ENCODE data around the gene STIMATE. TPM values are rescaled to one million over a fixed set of nuclear protein-coding genes. Genes with fewer than 3 reads are reported as not detected.

STIMATE gene
- total and polyA plus RNA-seq, 4 donors = 14.0 to 24.4 (median 20.9) TPM

- no peak for TF ChIP-seq YY1 (IDR thresholded peaks at IDR 0.05)
- no peak overlapping the region for H3K4me3 ChIP-seq (ENCODE audit: low read depth in 1 of 3, low read length in 3 of 3)
- H3K27me3 ChIP-seq (ENCODE audit: control insufficient read depth in 4 of 4, insufficient read depth in 4 of 4, low read length in 3 of 4) = no peaks in the 10 kb centered on the region
- no peak overlapping the region for H3K9ac ChIP-seq (ENCODE audit: low read depth in 1 of 2, low read length in 2 of 2)
- H3K36me3 ChIP-seq (ENCODE audit: control insufficient read depth in 4 of 4, insufficient read depth in 3 of 4, low read depth in 1 of 4, low read length in 3 of 4) = peaks cover 16 to 72% (median 59%) of the 10 kb centered on the region in 4 donors
- 96% methylated on average over 10 of the region's 10 CpGs for WGBS
- no peaks in the 10 kb centered on the region for H3K9me3 ChIP-seq (ENCODE audit: control insufficient read depth in 4 of 4, low read length in 3 of 4)
- no peak for DNase-seq (ENCODE audit: low spot score)
- peaks cover 0 to 81% (median 67%) of the 10 kb centered on the region in 4 donors for H3K4me1 ChIP-seq (ENCODE audit: control insufficient read depth in 4 of 4, insufficient read depth in 4 of 4, low read length in 3 of 4)
- no peak overlapping the region for H3K27ac ChIP-seq (ENCODE audit: low read depth in 1 of 2, low read length in 2 of 2)
Measured at GRCh38 chr3:52817221-52817620, 80.1 kb downstream of the STIMATE start.

GRCh38 chr3:52816654-52817053 is 80.7 kb downstream of the STIMATE start:
- Histone ChIP-seq H3K9ac (ENCODE audit: low read depth in 1 of 2, low read length in 2 of 2) (no peak overlapping the region), H3K4me3 (ENCODE audit: low read depth in 1 of 3, low read length in 3 of 3) (no peak overlapping the region), H3K4me1 (ENCODE audit: control insufficient read depth in 4 of 4, insufficient read depth in 4 of 4, low read length in 3 of 4) (peaks cover 0 to 84% (median 69%) of the 10 kb centered on the region in 4 donors), H3K36me3 (ENCODE audit: control insufficient read depth in 4 of 4, insufficient read depth in 3 of 4, low read depth in 1 of 4, low read length in 3 of 4) (peaks cover 16 to 69% (median 56%) of the 10 kb centered on the region in 4 donors), H3K9me3 (ENCODE audit: control insufficient read depth in 4 of 4, low read length in 3 of 4) (no peaks in the 10 kb centered on the region), H3K27me3 (ENCODE audit: control insufficient read depth in 4 of 4, insufficient read depth in 4 of 4, low read length in 3 of 4) (no peaks in the 10 kb centered on the region), H3K27ac (ENCODE audit: low read depth in 1 of 2, low read length in 2 of 2) (no peak overlapping the region)
- TF ChIP-seq GABPA (IDR thresholded peaks at IDR 0.05 in 1 of 2, conservative IDR thresholded peaks at IDR 0.05 in 1 of 2) = no peak
- TF ChIP-seq RAD21 (IDR thresholded peaks at IDR 0.05) = no peak
- no peak for TF ChIP-seq SP1 (IDR thresholded peaks at IDR 0.05)
- peak in 1 of 2 donors; percentile 5 for TF ChIP-seq RXRA (IDR thresholded peaks at IDR 0.05)
- no peak for TF ChIP-seq FOXA2 (IDR thresholded peaks at IDR 0.05)
- no peak for TF ChIP-seq CTCF (IDR thresholded peaks at IDR 0.05; ENCODE audit: low read depth, low read length, missing input control)
- no peak for TF ChIP-seq ZBTB33 (IDR thresholded peaks at IDR 0.05)
- no peak for TF ChIP-seq NR2F2 (IDR thresholded peaks at IDR 0.05)
- no peak for DNase-seq (ENCODE audit: low spot score)
- 89% methylated on average over 10 of the region's 10 CpGs for WGBS

GRCh38 chr3:52816199-52816598 is 81.1 kb downstream of the STIMATE start:
- Histone ChIP-seq H3K4me3 (ENCODE audit: low read depth in 1 of 3, low read length in 3 of 3) (no peak overlapping the region), H3K36me3 (ENCODE audit: control insufficient read depth in 4 of 4, insufficient read depth in 3 of 4, low read depth in 1 of 4, low read length in 3 of 4) (peaks cover 16 to 64% (median 53%) of the 10 kb centered on the region in 4 donors), H3K9ac (ENCODE audit: low read depth in 1 of 2, low read length in 2 of 2) (no peak overlapping the region), H3K9me3 (ENCODE audit: control insufficient read depth in 4 of 4, low read length in 3 of 4) (no peaks in the 10 kb centered on the region), H3K27me3 (ENCODE audit: control insufficient read depth in 4 of 4, insufficient read depth in 4 of 4, low read length in 3 of 4) (no peaks in the 10 kb centered on the region), H3K27ac (ENCODE audit: low read depth in 1 of 2, low read length in 2 of 2) (no peak overlapping the region), H3K4me1 (ENCODE audit: control insufficient read depth in 4 of 4, insufficient read depth in 4 of 4, low read length in 3 of 4) (peaks cover 0 to 84% (median 66%) of the 10 kb centered on the region in 4 donors)
- TF ChIP-seq FOXA2 (IDR thresholded peaks at IDR 0.05) (no peak), HNF4G (IDR thresholded peaks at IDR 0.05) (no peak), YY1 (IDR thresholded peaks at IDR 0.05) (no peak), HNF4A (conservative IDR thresholded peaks at IDR 0.05) (no peak), GABPA (IDR thresholded peaks at IDR 0.05 in 1 of 2, conservative IDR thresholded peaks at IDR 0.05 in 1 of 2) (no peak), NR2F2 (IDR thresholded peaks at IDR 0.05) (no peak), TAF1 (conservative IDR thresholded peaks at IDR 0.05) (no peak)
- WGBS = 92% methylated on average over 6 of the region's 6 CpGs
- DNase-seq (ENCODE audit: low spot score) = no peak
